Erythroblast (primary cell): ENCODE data around the gene PTPRM.

Source experiments
- GATA1 ChIP-seq: IDR thresholded peaks from 2 replicates; pipeline ENCODE4 v1.6.1; 2011; ENCODE audit warnings: low read depth, mild to moderate bottlenecking, control low read depth, low read length, moderate library complexity
- POLR2A ChIP-seq: IDR thresholded peaks from 2 replicates; pipeline ENCODE4 v1.6.1; 2011; ENCODE audit warnings: mild to moderate bottlenecking, low read length

DNA sequence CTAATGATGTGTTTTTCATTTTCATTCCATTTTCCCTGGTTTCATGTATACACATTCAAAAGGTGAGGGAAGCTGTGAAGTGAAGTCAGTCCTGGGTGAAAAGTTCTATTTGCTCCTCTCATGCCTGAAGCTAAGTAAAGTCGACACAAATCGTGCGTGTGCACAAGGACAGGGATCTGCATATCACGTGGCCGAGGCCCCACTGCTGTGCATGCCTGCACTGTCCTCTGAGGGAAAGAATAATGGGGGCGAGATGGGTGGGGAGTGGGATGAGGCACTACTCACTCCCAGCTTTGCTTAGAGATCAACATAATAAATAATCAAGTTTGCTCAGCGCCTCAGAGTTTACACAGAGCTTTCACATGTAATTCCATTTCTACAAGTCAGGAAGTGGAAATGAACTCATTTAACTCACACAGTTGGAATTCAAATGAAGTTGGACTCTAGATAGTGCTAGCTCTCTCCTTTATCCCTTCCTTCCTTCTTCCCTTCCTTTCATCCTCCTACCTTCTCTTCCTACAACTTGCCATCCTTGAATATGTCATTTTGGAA, 5.1 kb upstream of the PTPRM start:
- TF ChIP-seq POLR2A, result no peak
- no peak for TF ChIP-seq GATA1
